ENCODE measurements around the gene FLNB. TPM values are rescaled to one million over a fixed set of nuclear protein-coding genes. Genes with fewer than 3 reads are reported as not detected.
A peak's percentile ranks its signal among the peaks of the same experiment; 100 is the strongest.

The FLNB gene
- total and polyA plus RNA-seq, 2 of the 8 experiments (the other 6 are each of a cell fraction or from before 2014, with no cell fraction given) = 72.3 to 118 TPM

DNA sequence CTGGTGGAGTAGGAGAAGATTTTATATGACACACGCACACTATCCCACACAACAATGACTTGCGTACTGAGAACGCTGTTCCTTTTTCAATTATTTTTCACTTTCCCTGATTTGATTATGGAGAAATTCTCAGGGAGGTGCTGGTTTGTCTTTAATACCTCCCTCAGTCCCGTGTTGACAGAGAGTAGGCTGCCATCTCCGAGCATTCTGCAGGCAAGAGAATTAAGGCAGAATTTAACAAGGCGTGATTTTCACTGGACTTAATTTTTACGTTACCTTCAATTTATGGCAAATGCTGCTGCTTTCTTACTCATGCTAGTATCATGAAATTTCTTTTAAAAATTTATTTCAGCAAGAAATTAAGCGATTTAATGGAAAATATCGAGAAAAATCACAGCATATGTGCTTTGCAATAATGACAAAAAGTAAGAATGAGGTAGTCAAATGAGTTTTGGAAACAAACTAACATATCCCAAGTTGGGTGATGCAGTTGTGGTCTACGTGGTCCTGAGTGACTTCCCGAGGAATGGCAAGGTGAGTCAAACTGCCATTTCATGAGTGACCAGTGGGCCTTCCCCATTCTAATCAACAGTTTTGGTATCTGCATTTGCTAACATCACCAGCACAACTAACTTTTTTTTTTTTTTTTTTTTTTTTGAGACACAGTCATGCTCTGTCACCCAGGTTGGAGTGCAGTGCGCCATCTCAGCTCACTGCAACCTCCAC lies 185.6 kb downstream of the FLNB start:
- Histone ChIP-seq H3K4ac (replicated peaks; ENCODE audit: insufficient read length, low read depth, low read length) (no peak overlapping the region), H2AFZ (ENCODE audit: low read length) (peak overlapping the region; percentile 64; the same call in 1 of the 2 replicates), H3K36me3 (ENCODE audit: control insufficient read depth in 2 of 4, insufficient read depth in 4 of 4, low read length in 3 of 4) (no peaks in the 10 kb centered on the region), H3K4me3 (ENCODE audit: extremely low read depth in 1 of 4, insufficient read depth in 2 of 4, low read depth in 3 of 4, low read length in 4 of 4) (no peak overlapping the region), H3K9ac (replicated peaks in 1 of 4; ENCODE audit: extremely low read depth in 1 of 4, low read depth in 3 of 4, low read length in 3 of 4) (no peak overlapping the region), H3K4me1 (replicated peaks in 1 of 4; ENCODE audit: control insufficient read depth in 3 of 4, insufficient read depth in 4 of 4, low read length in 3 of 4) (peaks cover 0 to 3% (median 1%) of the 10 kb centered on the region in 4 experiments; a peak in 2 of 7 replicates), H4K91ac (replicated peaks; ENCODE audit: insufficient read length, low read length) (no peak overlapping the region), H2BK5ac (ENCODE audit: low read depth, low read length) (no peak overlapping the region), H4K20me1 (replicated peaks in 1 of 2; ENCODE audit: control insufficient read depth in 1 of 2, insufficient read depth in 2 of 2, low read length in 2 of 2) (no peaks in the 10 kb centered on the region), H3K14ac (ENCODE audit: insufficient read length) (no peak overlapping the region), H2BK120ac (replicated peaks; ENCODE audit: low read depth, low read length) (no peak overlapping the region), H2AK5ac (ENCODE audit: low read depth, low read length) (no peak overlapping the region), H4K5ac (ENCODE audit: insufficient read length, low read depth, low read length) (no peak overlapping the region), H3K79me2 (ENCODE audit: control insufficient read depth in 1 of 2, insufficient read depth in 2 of 2, low read length in 2 of 2) (no peaks in the 10 kb centered on the region), H3K27ac (ENCODE audit: low read depth, low read length) (no peak overlapping the region), H3K18ac (ENCODE audit: extremely low read depth, low read length) (no peak overlapping the region), H3K23ac (ENCODE audit: insufficient read length) (no peak overlapping the region), H2BK15ac (ENCODE audit: low read length) (no peak overlapping the region), H2BK12ac (ENCODE audit: low read depth, low read length) (no peak overlapping the region; the same call in 1 of the 2 replicates), H3K4me2 (ENCODE audit: insufficient read depth in 1 of 2, low read depth in 2 of 2, low read length in 2 of 2) (no peak overlapping the region), H4K8ac (ENCODE audit: extremely low read depth, insufficient read depth, low read length) (peak overlapping the region; percentile 42; the same call in 1 of the 2 replicates), H2BK20ac (ENCODE audit: low read length) (no peak overlapping the region), H3K9me3 (ENCODE audit: insufficient read depth in 2 of 2, low read depth in 1 of 2, low read length in 1 of 2) (no peaks in the 10 kb centered on the region), H3K79me1 (ENCODE audit: low read depth, low read length) (no peaks in the 10 kb centered on the region), H3K27me3 (replicated peaks in 1 of 4; ENCODE audit: control insufficient read depth in 3 of 4, extremely low read depth in 1 of 4, insufficient read depth in 3 of 4, low read length in 3 of 4) (no peaks in the 10 kb centered on the region), H3K23me2 (ENCODE audit: low read depth, low read length) (no peaks in the 10 kb centered on the region), H3K56ac (replicated peaks; ENCODE audit: insufficient read length, low read depth, low read length) (no peak overlapping the region)
- WGBS, 2 experiments (ENCODE audit: extremely low coverage in 1 of 2, insufficient coverage in 1 of 2, insufficient read length in 1 of 2, insufficient replicate concordance in 2 of 2, low coverage in 1 of 2, low lambda C conversion rate in 2 of 2, missing lambda C conversion rate in 1 of 2) = 89% methylated on average over 12 of the region's 12 CpGs; no CpG with 5 or more reads in 1 of the 2 experiments
- FAIRE-seq (no peak), DNase-seq (ENCODE audit: low read depth in 1 of 2, low spot score in 2 of 2) (no peak)
- ChIA-PET CTCF (ENCODE audit: partially characterized antibody) (interaction anchor here (1.0 to 3.8 kb wide), 3 partner anchors 16 to 24 kb away, joined by 3 to 15 read pairs (median 7); no protein-coding TSS in a partner anchor), POLR2A (ENCODE audit: partially characterized antibody) (interaction anchor here (1.5 kb wide), 1 partner anchor 112 kb away, joined by 3 read pairs; the partner anchor contains the start of genes HTD2 and RPP14)
- TF ChIP-seq GTF2F1 (IDR thresholded peaks at IDR 0.05; ENCODE audit: borderline replicate concordance, low read depth, low read length) = no peak
- no peak for TF ChIP-seq RXRA (IDR thresholded peaks at IDR 0.05; ENCODE audit: insufficient read depth, low read depth, low read length)
- no peak for TF ChIP-seq POLR2A (IDR thresholded peaks at IDR 0.05; ENCODE audit: control extremely low read depth in 1 of 2, low read depth in 2 of 2, low read length in 2 of 2)
- TF ChIP-seq ATF3 (IDR thresholded peaks at IDR 0.05; ENCODE audit: insufficient read depth, low read depth, low read length) = no peak
- no peak for TF ChIP-seq USF2 (IDR thresholded peaks at IDR 0.05; ENCODE audit: low read length)
